Activated T-helper 1 cell treated with Interleukin-2 at 50 U/mL for 16 hours (primary cell): ENCODE data around the gene IBA57.
A peak's percentile ranks its signal among the peaks of the same experiment; 100 is the strongest.

Experiments used
- DNase-seq: peaks from one replicate; pipeline ENCODE4 v3.0.0-alpha.2; 2020; ENCODE audit warnings: low read depth

Gene IBA57

DNA sequence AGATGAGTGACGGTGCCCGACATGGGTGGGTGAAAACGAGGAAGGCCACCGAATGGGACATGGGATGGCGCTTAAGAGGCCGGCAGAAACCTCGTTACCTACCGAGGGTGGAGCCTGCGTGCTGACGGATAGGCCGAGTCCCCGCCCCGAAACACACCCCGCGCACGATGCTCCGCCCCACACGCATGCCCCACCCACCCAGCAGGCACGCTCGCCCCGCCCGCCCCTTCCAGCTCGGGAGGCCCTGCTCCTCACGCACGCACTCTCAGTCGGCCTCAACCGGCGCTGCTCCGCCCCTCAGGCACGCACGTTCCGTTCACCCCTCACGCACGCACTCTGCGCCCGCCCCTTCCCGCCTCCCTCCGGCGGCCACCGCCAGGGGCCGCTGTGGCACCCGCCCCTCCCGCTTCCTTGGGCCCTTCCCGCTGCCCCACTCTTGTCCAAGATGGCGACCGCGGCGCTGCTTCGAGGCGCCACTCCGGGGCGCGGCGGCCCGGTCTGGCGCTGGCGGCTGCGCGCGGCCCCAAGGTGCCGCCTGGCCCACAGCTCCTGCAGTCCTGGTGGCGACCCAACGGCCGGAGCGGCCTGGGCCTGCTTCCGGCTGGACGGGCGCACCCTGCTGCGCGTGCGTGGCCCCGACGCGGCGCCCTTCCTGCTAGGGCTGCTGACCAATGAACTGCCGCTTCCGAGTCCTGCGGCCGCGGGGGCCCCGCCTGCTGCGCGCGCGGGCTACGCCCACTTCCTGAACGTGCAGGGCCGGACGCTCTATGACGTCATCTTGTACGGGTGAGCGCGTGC is at the start of gene IBA57:
Gene IBA57, plus strand, starts transcription at position 433 of the 798 bp plus-strand sequence. Its CDS starts 13 bp downstream, at position 446.
- peak; percentile 100 for DNase-seq

- DNase-seq: no peak
Observed at GRCh38 chr1:228117335-228117734, 48.3 kb upstream of the IBA57 start.

DNA sequence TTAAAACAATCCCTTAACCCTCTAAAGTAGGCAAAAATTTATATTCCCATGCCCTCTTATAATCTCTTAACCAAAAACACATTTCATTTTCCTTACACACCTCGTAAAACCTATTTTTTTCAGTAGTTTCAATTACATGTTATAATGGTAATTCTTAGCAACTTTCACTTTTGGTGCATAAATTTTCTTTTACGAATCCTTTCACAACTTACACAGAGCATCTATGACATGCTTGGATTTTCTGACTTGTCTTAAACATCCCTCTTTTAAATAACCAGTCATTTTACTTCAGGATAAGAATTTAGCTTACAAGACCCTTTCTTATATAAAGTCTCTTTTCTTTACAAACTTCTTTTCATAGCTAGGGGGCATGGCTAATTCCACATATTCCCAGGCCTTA is 47.6 kb upstream of the IBA57 start:
- DNase-seq: no peak

DNA sequence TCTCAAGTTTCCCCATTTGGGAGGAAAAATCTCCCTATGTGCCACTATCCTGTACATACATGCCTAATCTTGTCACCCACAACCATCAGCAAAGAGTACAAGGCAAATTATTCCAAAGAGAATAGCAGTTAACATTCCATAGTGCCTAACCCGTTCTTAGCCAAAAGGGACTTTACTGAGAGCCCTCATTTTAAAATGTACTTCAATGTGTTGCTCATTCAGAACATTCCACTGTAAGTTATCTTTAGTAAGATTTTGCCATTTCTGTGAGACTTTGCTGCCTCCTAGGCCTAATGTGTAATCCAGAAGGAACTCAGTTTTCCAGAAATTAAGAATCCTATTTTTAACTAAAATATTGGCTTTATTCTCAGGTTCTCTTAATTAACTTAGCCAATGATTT is 45.3 kb upstream of the IBA57 start:
- no peak for DNase-seq

GRCh38 chr1:228120857-228121489 is 44.6 kb upstream of the IBA57 start:
- DNase-seq: no peak

GRCh38 chr1:228122921-228123441 is 42.6 kb upstream of the IBA57 start:
- no peak for DNase-seq

DNA sequence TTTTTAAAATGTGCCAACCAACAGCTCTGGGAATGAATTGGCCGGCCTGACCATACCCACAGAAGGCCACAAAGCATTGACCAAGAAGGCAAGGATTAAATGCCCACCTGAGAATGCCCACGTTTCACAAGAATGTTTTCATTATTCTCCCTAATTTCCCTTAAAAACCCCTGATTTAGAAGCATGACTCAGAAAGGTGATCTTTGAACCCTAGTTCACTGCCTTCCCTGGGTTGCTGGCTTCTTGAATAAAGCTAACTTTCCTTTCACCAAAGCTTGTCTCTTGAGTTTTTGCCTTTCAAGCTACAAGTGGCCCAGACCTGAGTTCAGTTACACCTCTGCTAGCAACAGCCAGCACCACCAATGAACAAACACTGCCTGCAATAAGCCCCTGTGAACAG is 42.1 kb upstream of the IBA57 start:
- DNase-seq: no peak

- DNase-seq: no peak
Observed at GRCh38 chr1:228125185-228125584, 40.4 kb upstream of the IBA57 start.

- DNase-seq: no peak
Observed at GRCh38 chr1:228131766-228132165, 33.8 kb upstream of the IBA57 start.

DNA sequence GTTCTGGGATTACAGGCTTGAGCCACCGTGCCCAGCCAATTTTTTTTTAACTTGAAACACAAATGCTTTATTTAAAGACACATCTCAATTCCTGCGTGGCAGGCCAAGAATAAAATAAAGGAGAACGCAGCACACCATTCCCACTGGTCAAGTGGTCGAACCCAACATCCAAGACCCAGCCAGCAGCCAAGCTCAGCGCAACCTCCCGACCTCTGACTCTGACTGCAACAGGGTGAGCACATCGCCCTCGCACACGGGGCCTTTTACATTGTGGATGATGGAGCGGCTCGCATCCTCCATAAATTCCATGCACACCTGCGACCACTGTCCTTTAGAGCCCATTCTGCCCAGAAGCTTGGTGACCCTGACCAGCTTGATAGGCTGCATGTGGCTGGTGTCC is 31.0 kb upstream of the IBA57 start:
- DNase-seq: no peak

DNA sequence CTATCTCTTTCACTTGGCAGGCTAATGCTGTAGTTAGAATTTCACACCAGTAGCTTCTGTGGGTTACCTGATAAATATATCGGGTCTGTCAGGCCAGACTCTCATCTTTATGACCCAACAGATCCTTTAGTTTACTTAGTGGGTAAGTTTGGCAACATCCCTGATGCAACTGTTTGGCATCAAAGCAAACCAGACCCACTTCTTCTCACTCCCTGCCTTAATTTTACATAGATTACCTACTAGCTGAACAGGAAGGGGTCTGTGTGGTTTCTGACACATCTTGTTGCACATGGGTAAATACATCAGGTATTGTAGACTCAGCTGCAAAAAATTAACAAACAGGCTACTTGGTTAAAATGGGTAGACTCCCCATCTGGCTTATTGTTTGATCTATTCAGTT is 28.7 kb upstream of the IBA57 start:
- DNase-seq: no peak

GRCh38 chr1:228139406-228139930 is 26.1 kb upstream of the IBA57 start:
- no peak for DNase-seq

- DNase-seq: peak; percentile 100
Observed at GRCh38 chr1:228139931-228140723, 25.5 kb upstream of the IBA57 start, which contains the start of gene GUK1. TSS of gene GUK1 (plus strand) at chr1:228140279. CDS start at chr1:228140303, 24 bp downstream.

DNA sequence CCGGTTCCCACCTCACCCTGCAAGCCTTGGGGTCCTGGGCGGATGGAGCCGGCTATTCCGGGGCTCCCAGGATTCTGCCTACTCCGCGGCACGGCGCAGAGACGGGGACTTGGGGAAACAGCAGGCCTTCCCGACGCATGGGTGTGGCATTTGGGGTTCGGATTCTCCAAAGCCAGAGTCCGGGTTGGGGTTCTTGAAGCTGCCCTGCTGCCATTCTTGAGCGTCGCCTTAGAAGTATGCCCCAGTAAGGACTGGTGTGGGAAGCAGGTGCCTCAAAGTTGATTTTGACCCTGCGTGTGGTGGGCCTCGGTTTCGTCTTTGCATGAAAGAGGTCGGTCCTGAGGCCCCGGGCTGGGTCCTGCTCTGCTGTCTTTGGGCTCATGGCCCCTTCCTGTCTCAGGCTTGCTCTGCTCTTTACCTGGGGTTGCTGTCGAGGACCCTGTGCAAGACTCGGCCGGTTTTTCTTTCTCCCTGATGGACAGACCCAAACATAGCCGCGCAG is 24.8 kb upstream of the IBA57 start:
- DNase-seq: no peak

GRCh38 chr1:228141226-228142044 is 24.2 kb upstream of the IBA57 start:
- DNase-seq: no peak

- no peak for DNase-seq
Observed at GRCh38 chr1:228142155-228142691, 23.4 kb upstream of the IBA57 start.

DNA sequence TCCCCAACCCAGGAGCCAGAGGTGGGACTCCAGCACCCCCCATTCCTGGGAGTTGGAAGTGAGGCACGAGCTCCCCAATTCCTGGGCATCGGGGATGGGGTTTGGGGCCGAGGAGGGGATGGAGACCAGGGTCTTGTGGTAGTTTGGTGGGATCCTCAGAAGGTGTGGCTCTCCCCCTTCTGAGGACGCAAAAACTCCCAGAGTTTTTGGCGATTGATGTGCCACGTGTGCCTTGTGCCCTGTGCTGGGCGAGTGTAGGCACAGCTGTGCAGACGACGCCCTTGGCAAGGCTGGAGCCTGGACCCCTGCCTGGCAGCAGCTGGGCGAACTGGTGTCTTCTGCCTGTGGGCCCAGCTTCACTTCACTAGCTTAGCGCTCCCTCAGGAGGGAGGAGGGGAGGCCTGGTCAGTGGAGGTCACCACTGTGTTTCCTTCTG is 22.9 kb upstream of the IBA57 start:
- no peak for DNase-seq

DNA sequence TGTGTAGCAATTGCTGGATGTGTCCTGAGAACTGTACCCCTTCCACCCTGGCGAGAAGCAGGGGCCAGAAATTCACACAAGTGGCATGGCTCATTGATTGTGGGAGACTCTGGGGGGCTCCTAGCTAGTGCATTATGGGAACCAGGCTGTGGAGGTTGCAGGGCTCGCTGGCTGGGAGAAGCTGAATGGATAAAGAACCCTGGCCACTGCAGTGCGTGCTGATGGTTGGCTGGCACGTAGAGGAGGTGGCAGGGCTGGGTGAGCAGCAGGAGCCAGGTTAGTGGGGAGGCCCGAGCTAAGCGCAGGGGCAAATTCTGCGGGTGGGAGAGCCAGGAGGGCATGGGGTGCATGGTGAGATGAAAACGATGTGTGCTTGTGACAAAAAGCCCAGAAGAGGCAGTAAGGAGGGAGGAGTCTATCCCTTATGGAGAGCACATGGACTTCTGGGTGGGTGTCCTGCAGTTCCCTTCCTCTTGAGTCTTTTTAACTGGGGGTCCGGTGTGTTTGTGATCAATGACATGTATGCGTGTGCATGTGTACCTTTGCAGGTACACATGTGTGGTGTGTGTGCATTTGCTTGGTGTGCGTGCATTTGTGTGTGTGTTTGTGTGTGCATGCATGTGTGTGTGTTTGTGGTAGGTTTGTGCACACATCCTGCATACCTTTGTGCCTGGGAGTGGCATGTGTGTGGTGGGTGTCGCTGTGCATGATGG is 22.0 kb upstream of the IBA57 start:
- no peak for DNase-seq

DNA sequence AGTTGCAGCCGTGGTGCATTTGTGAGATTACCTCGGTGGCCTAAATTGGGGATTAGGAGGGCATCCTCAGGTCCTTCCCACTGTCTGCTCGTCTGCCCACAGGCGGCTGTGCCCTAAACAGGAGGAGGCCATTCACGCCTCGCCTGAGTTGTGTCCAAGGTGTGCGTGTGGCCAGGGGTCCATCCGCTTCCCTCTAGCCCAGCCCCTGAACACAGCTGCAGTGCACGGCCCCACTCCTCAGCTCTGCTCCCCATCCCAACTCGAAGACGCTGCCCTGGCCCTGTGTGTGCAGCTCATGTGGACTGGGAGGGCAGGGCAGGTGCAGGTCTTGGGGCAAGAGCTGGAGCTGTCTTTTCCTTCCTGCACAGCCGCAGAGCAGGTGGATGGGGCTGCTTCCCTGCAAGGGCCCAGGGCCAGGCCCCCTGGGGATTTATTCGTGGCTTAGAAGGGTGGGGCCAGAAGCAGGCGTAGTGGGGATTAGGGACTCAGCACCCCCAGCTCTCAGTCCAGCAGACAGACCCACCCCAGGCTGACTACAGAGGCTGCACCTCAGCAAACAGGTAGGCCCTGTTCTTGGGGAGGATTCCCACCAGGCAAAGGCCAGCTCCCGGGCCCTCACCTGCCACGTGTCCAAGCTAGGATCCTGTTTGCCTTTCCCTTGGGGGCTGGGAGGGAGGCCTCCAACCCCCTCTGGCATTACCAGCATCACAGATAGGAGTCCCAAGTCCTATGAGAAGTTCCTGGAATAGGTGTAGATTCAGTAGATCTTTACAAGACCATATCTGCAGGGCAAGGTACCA is 21.2 kb upstream of the IBA57 start:
- DNase-seq: no peak
